IPS-NIHi7 (cell line): ENCODE results near the gene RAB3GAP2.
"Not testable (repeated sequence)": the region's sequence is repeated elsewhere in the genome, so short reads cannot be mapped to it uniquely, and the experiment has no call there.

ENCODE experiments used
- DNase-seq: peaks from one replicate; pipeline ENCODE4 v3.0.0; 2012; ENCODE audit warnings: mixed read lengths; ENCODE audit errors: extremely low spot score

Gene RAB3GAP2

GRCh38 chr1:220236278-220236677 lies 36.0 kb downstream of the RAB3GAP2 start:
- not testable (repeated sequence) for DNase-seq

DNA sequence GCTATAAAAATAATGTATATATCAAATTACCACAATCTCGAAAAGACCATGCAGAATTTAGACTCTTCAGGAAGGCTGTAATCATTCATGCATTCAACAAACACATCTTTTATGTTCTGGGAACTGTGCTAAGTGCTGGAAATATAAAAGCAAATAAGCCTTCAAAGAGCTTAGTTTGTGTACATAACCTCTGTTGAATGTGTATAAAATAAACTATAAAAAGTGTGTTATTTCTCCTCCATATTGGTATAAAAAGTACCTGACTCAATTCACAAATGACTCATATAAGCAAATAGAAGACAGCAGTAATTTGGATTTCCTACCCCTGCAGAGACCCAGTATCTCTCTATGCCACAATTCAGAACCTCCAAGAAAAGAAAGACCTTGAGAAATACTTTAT lies 36.8 kb downstream of the RAB3GAP2 start:
- no peak for DNase-seq

GRCh38 chr1:220233927-220234326 lies 38.3 kb downstream of the RAB3GAP2 start:
- no peak for DNase-seq

DNA sequence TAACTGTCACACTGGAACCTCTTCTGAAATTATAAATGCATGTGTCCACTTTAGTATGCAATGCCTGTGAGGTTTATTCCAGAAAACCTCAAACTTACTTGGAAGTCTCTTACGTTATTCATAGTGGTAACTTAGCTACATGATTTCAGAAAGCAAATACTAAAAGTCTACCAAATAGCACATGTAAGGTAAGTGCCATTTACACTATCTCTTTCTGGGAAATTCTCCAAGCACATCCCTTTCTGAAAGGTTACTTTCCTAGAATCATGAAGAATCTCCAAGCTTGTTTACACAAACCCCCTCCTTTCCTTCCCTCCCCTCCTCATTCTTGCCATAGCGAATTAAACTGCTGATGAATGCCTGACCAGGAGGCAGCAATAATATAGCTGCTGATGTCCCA lies 42.5 kb downstream of the RAB3GAP2 start:
- DNase-seq, result no peak

DNA sequence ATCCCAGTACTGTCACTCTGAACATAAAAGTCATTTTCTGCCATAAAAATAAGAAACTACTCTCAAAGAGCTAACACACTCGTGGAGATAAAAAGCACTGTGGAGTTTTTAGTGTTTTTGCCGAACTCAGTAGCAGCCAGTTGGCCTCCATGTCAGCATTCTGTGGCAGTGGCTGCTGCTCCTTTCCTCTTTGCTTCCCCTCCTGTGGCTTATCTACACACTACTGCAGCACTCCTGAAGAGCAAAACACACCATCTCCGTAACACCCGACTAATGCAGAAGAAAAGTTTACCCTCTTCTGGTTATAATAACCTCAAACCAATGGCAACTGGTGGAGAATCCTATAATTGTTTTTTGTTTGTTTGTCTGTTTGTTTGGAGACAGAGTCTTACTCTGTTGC lies 44.9 kb downstream of the RAB3GAP2 start:
- no peak for DNase-seq

DNA sequence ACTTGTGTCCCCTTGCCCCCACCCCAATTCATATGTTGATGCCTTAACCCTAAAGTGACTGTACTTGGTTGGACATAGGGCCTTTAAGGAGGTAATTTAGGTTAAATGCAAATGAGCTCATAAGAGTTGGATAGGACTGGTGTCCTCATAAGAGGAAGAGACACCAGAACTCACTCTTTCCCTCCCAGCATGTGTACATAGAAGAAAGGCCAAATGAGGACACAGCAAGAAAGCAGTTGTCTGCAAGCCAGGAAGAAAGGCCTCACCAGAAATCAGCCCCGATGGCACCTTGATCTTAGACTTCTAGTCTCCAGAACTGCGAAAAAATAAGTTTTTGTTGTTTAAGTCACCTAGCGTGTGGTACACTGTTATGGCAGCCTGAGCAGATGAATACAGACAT lies 45.5 kb downstream of the RAB3GAP2 start:
- no peak for DNase-seq

DNA sequence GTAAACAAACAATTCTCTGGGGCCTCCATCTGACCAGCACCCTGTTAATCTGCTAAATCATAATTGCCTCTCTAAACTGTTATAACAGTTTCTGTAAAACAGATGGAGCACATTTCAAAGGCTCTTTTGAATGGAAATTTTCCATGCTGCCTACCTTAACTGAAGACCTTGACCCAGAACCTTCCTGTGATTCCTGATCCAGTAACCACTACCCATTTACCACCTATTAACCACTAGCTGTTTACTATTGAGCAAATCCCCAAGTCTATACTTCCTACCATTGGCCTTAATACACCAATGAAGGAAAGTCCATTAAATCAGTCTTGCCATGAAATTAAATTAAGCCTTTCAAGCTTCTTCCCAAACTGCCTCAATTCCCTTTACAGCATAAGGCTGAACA lies 46.3 kb downstream of the RAB3GAP2 start:
- DNase-seq, result no peak

DNA sequence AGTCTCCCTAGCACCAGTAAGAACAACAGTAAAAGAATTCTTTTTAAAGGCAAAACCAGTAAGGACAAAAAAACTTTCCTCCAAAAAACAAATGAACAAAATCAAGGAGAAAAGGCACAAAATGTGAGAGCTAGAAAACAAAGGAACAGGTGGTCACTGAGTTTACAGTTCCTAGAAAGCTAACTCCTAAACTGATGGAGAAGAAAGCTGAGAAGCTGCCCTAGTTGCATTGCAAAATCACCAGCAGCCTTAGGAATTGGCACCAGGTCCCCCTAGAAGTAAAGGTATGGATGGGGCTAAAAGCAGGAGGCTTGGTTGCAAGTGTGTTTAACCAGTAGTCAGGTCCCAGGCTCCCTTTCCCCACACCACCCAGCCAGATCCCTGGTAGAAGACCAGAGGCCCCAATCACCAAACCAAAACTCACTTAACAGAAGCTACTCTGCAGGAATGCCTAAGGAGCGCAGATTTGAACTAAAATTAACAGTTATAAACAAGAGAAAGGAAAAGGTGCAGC lies 47.6 kb downstream of the RAB3GAP2 start:
- DNase-seq, result peak; percentile 25

DNA sequence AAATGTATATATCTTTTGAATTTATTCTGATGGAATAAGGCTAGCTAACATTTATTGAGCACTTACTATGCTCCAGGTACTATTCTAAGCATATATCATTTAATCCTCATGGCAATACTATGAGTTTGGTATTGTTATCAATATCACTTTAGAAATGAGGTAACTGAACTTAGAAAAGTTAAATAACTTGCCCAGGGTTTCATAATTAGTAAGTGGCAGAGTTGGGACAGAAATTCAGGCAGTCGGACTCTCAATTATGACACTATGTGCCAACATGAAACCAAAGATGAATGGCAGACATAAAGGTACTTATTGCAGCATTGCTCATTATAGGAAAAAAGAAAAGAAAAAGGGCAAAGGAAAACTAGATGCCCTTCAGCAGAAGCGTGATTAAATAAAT lies 48.2 kb downstream of the RAB3GAP2 start:
- DNase-seq, result no peak

DNA sequence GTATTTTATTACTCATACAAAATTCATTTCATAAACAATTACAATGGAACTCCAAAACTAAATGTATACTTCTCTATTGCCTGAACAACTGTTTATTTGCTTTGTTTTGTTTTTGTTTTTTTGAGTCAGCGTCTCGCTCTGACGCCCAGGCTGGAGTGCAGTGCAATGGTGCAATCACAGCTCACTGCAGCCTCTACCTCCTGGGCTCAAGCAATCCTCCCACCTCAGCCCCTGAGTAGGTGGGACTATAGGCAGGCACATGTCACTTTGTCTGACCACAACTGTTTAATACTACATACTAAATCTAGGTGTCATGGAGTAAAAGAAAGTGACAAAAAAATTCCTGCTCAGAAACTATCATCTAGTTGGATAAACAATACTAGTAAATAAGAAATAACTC lies 49.3 kb downstream of the RAB3GAP2 start:
- no peak for DNase-seq

DNA sequence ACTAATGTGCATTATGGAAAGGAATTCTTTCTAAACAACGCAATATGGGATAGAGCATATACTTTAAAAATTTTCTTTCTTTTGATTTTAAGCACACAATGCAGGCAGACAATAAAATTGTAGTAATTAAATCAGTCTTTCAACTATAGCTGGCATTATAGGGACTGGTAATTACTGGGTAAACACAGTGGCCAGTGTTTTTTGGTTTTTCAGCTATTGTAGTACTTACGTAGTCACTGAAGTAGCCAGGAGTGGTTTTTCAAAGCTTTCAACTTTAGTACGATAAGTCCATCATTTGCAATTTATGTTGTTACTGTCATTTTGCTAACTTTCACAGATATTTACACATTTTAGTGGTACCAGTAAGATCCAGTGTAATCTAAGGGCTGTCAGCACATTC lies 50.6 kb downstream of the RAB3GAP2 start:
- no peak for DNase-seq

- no peak for DNase-seq
Observed at GRCh38 chr1:220221269-220221668, 51.0 kb downstream of the RAB3GAP2 start.

GRCh38 chr1:220220699-220221040 lies 51.6 kb downstream of the RAB3GAP2 start:
- DNase-seq, result not testable (repeated sequence)

GRCh38 chr1:220219865-220220698 lies 52.2 kb downstream of the RAB3GAP2 start:
- DNase-seq, result no peak

GRCh38 chr1:220219136-220219442 lies 53.2 kb downstream of the RAB3GAP2 start:
- DNase-seq, result no peak

DNA sequence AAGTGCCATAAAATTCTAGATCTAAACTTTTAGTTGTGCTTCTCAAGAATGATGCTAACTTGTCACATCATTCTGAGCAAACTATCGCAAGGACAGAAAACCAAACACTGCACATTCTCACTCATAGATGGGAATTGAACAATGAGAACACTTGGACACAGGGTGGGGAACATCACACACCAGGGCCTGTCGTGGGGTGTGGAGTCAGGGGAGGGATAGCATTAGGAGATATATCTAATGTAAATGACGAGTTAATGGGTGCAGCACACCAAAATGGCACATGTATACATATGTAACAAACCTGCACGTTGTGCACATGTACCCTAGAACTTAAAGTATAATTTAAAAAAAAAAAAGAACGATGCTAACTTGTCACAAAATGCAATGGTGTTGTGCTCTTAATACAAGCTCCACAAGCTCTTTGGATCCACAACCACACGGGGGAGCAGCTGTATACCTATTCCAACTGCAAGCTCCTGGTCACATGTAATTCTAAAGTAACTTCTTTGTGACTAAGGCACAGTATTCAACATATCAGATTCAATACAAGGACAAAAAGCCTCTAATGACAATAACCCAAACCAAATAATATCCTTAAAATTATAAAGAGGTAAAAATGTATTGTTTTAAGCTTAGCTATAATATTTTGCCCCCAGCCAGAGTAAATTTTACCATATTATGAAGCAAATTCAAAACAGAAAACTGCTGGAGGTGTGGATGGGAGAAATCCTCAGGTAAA lies 53.7 kb downstream of the RAB3GAP2 start:
- DNase-seq, result peak; percentile 58

- DNase-seq, result peak; percentile 28
Observed at GRCh38 chr1:220217383-220217988, 54.8 kb downstream of the RAB3GAP2 start.

GRCh38 chr1:220213382-220213983 lies 58.8 kb downstream of the RAB3GAP2 start:
- DNase-seq, result no peak

- no peak for DNase-seq
Observed at GRCh38 chr1:220207411-220207810, 64.8 kb downstream of the RAB3GAP2 start.

- not testable (repeated sequence) for DNase-seq
Observed at GRCh38 chr1:220204758-220205157, 67.5 kb downstream of the RAB3GAP2 start.

DNA sequence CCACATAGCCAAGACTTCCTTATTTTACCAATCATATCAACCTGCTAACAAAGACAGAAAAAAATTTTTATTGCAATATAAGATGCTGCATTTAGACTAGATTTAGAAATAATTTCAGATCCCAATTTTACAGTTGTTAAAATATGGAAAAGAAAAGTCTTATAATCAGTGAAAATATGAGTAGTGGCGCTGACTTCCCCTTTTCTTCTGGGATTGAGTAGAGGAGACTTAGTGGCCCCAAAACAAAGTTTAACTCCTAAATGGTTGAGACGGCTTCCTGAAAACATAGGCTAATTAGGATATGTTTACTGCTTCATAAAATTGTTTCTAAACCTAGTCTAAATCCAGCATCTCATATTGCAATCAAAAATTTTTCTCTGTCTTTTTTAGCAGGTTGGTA lies 68.4 kb downstream of the RAB3GAP2 start:
- no peak for DNase-seq
